GM18858 (cell line): ENCODE data around the gene GYPB.
"Not testable (repeated sequence)": the region's sequence is repeated elsewhere in the genome, so short reads cannot be mapped to it uniquely, and the experiment has no call there.

ENCODE experiments used
- ATAC-seq: cut with Tn5 transposase; IDR thresholded peaks from one replicate; pipeline ENCODE4 v1.9.1; 2021; ENCODE audit not compliant: unreplicated experiment

GYPB gene

GRCh38 chr4:144016057-144016605 lies 3.0 kb downstream of the GYPB start:
- ATAC-seq = not testable (repeated sequence)

GRCh38 chr4:144014808-144015207 lies 4.4 kb downstream of the GYPB start:
- no peak for ATAC-seq

- ATAC-seq = not testable (repeated sequence)
Observed at GRCh38 chr4:144008602-144009001, 10.6 kb downstream of the GYPB start.

GRCh38 chr4:144007960-144008359 lies 11.2 kb downstream of the GYPB start:
- ATAC-seq = not testable (repeated sequence)

- not testable (repeated sequence) for ATAC-seq
Observed at GRCh38 chr4:144006200-144006803, 12.9 kb downstream of the GYPB start.

- not testable (repeated sequence) for ATAC-seq
Observed at GRCh38 chr4:144005558-144005953, 13.6 kb downstream of the GYPB start.

- ATAC-seq = not testable (repeated sequence)
Observed at GRCh38 chr4:144004868-144005557, 14.2 kb downstream of the GYPB start.

GRCh38 chr4:144003890-144004265 lies 15.3 kb downstream of the GYPB start:
- ATAC-seq = not testable (repeated sequence)

GRCh38 chr4:144003205-144003889 lies 15.8 kb downstream of the GYPB start:
- ATAC-seq = not testable (repeated sequence)

- ATAC-seq = not testable (repeated sequence)
Observed at GRCh38 chr4:144000331-144000995, 18.7 kb downstream of the GYPB start.

- ATAC-seq = not testable (repeated sequence)
Observed at GRCh38 chr4:143996193-143996592, 23.0 kb downstream of the GYPB start.

- ATAC-seq = not testable (repeated sequence)
Observed at GRCh38 chr4:143991761-143992160, 27.4 kb downstream of the GYPB start.

GRCh38 chr4:143990717-143991116 lies 28.5 kb downstream of the GYPB start:
- not testable (repeated sequence) for ATAC-seq

- no peak for ATAC-seq
Observed at GRCh38 chr4:143986180-143986579, 33.0 kb downstream of the GYPB start.

- not testable (repeated sequence) for ATAC-seq
Observed at GRCh38 chr4:143980776-143981175, 38.4 kb downstream of the GYPB start.

GRCh38 chr4:143975527-143975926 lies 43.7 kb downstream of the GYPB start:
- ATAC-seq = not testable (repeated sequence)

GRCh38 chr4:143974021-143974420 lies 45.2 kb downstream of the GYPB start:
- ATAC-seq = not testable (repeated sequence)

GRCh38 chr4:143961075-143961474 lies 58.1 kb downstream of the GYPB start:
- ATAC-seq = no peak

GRCh38 chr4:143955306-143955705 lies 63.9 kb downstream of the GYPB start:
- not testable (repeated sequence) for ATAC-seq

GRCh38 chr4:143951458-143951972 lies 67.7 kb downstream of the GYPB start:
- not testable (repeated sequence) for ATAC-seq

- not testable (repeated sequence) for ATAC-seq
Observed at GRCh38 chr4:143950967-143951366, 68.2 kb downstream of the GYPB start.
